MM.1S (cell line): ENCODE results near the gene AGBL1.
"Not testable (repeated sequence)": the region's sequence is repeated elsewhere in the genome, so short reads cannot be mapped to it uniquely, and the experiment has no call there.

Source experiments
- EZH2 ChIP-seq: fragments of 300-600 bp; sonication (generic); optimal IDR thresholded peaks from 2 replicates; pipeline ENCODE3; 2017; ENCODE audit warnings: low read depth, mild to moderate bottlenecking, antibody characterized with exemption, low read length, mixed read lengths
- TF ChIP-seq, protein P1 (sequence below): fragments of 300-600 bp; sonication (generic); IDR thresholded peaks from 2 replicates; pipeline ENCODE4 v1.5.1; 2016; ENCODE audit warnings: antibody characterized with exemption, low read length, mixed read lengths

DNA sequence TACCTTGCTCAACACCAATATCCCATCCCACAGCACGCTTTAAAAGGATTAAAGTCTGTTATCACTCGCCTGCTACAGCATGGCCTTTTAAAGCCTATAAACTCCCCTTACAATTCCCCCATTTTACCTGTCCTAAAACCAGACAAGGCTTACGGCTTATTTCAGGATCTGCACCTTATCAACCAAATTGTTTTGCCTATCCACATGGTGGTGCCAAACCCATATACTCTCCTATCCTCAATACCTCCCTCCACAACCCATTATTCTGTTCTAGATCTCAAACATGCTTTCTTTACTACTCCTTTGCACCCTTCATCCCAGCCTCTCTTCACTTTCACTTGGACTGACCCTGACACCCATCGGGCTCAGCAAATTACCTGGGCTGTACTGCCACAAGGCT is 962.9 kb downstream of the AGBL1 start:
- not testable (repeated sequence) for TF ChIP-seq EZH2
- TF ChIP-seq, protein P1, sequence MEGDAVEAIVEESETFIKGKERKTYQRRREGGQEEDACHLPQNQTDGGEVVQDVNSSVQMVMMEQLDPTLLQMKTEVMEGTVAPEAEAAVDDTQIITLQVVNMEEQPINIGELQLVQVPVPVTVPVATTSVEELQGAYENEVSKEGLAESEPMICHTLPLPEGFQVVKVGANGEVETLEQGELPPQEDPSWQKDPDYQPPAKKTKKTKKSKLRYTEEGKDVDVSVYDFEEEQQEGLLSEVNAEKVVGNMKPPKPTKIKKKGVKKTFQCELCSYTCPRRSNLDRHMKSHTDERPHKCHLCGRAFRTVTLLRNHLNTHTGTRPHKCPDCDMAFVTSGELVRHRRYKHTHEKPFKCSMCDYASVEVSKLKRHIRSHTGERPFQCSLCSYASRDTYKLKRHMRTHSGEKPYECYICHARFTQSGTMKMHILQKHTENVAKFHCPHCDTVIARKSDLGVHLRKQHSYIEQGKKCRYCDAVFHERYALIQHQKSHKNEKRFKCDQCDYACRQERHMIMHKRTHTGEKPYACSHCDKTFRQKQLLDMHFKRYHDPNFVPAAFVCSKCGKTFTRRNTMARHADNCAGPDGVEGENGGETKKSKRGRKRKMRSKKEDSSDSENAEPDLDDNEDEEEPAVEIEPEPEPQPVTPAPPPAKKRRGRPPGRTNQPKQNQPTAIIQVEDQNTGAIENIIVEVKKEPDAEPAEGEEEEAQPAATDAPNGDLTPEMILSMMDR, result not testable (repeated sequence)
